Measurements from ENCODE around the gene PPCDC.
"Not testable (repeated sequence)": the region's sequence is repeated elsewhere in the genome, so short reads cannot be mapped to it uniquely, and the experiment has no call there.

Gene PPCDC

DNA sequence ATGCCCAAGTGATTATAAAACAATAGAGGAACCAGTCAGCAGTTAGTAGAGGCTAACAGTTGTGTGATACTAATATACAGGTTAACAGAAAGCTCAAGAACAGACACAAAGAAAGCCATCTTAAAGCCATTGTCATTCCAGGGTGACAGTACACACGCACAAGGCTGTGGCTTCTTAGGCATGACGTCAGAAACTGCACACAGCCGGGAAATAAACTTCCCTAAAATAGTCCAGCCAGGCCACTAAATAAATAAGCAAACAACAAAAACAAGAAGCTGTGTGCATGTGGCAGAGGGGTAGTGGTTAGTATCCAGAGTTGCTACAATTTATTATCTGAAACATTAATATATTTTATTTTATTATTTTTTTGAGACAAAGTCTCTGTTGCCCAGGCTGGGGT, 49.8 kb downstream of the PPCDC start:
- Histone ChIP-seq H3K4me2 (ENCODE audit: low read length) (no peak overlapping the region), H3K4me1 (ENCODE audit: control insufficient read depth, insufficient read depth, low read length) (no peaks in the 10 kb centered on the region), H3K9ac (ENCODE audit: low read depth, low read length) (no peak overlapping the region), H3K9me3 (replicated peaks; ENCODE audit: low read length) (peaks cover 11% of the 10 kb centered on the region), H3K27me3 (ENCODE audit: control insufficient read depth, insufficient read depth, low read length) (peaks cover 9% of the 10 kb centered on the region), H3K4me3 (ENCODE audit: low read length) (no peak overlapping the region), H3K36me3 (ENCODE audit: insufficient read depth, low read length) (no peaks in the 10 kb centered on the region)

DNA sequence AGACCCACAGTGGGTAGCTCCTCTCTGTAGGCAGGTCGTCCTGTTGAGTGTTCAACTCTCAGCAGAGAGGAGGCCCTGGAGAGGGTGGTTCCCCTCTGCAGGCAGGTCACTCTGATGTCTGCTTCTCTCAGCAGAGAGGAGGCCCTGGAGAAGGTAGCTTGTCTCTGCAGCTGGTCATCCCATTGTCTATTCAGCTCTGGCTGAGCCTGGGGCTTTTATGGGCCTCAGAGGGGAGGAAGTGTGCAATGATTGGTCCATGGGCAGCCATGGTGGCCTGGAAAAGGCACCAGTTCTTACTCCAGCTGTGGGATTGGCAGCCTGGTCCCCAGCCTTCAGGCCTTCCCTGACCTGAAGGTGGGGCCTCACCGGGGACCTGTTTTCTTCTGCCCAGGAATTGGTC, 52.9 kb downstream of the PPCDC start:
- peaks cover 11% of the 10 kb centered on the region for H3K27me3 ChIP-seq (ENCODE audit: control insufficient read depth, insufficient read depth, low read length)
- no peak overlapping the region for H3K4me3 ChIP-seq (ENCODE audit: low read length)
- H3K4me1 ChIP-seq (ENCODE audit: control insufficient read depth, insufficient read depth, low read length): no peaks in the 10 kb centered on the region
- no peak overlapping the region for H3K4me2 ChIP-seq (ENCODE audit: low read length)
- H3K9me3 ChIP-seq (replicated peaks; ENCODE audit: low read length): peaks cover 11% of the 10 kb centered on the region
- no peaks in the 10 kb centered on the region for H3K36me3 ChIP-seq (ENCODE audit: insufficient read depth, low read length)
- H3K9ac ChIP-seq (ENCODE audit: low read depth, low read length): no peak overlapping the region

DNA sequence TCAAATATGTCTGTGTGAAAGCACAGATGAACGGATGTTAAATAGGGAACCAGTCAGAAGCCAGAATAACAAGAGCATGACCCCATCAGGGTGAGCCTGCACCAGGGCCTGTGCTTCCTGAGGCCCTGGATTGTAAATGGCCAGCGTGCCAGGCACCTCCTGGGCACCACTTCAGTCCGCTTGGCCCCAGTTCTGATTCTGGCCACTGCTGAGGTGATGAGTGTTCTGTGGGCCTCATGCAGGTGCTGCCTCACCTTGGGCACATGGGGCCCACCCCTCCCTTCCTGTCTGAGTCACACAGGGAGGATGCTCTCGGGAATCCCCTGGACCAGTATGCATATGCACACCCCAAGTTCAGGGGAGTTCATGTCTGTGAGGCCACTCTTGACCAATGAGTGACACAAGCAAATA, 54.2 kb downstream of the PPCDC start:
- not testable (repeated sequence) for H3K36me3 ChIP-seq (ENCODE audit: insufficient read depth, low read length); H3K27me3 ChIP-seq (ENCODE audit: control insufficient read depth, insufficient read depth, low read length); H3K9ac ChIP-seq (ENCODE audit: low read depth, low read length); H3K4me3 ChIP-seq (ENCODE audit: low read length); H3K4me2 ChIP-seq (ENCODE audit: low read length); H3K4me1 ChIP-seq (ENCODE audit: control insufficient read depth, insufficient read depth, low read length)
- H3K9me3 ChIP-seq (replicated peaks; ENCODE audit: low read length): peaks cover 11% of the 10 kb centered on the region

DNA sequence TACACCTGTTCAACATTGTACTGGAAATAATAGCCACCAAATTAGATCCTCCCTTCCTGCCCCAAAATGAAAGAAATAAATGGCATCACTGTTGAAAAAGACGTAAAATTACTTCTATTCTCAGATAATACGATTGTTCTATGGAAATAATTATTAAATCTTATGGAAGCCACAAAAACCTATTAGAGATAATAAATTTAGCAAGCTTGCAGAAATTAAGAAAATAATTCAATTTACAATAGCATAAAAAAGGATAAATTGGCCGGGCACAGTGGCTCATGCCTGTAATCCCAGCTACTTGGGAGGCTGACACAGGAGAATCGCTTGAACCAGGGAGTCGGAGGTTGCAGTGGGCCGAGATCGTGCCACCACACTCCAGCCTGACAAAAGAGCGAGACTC, 57.8 kb downstream of the PPCDC start:
- Histone ChIP-seq H3K4me1 (ENCODE audit: control insufficient read depth, insufficient read depth, low read length) (no peaks in the 10 kb centered on the region), H3K36me3 (ENCODE audit: insufficient read depth, low read length) (no peaks in the 10 kb centered on the region), H3K4me3 (ENCODE audit: low read length) (no peak overlapping the region), H3K9ac (ENCODE audit: low read depth, low read length) (no peak overlapping the region), H3K9me3 (replicated peaks; ENCODE audit: low read length) (peaks cover 3% of the 10 kb centered on the region), H3K27me3 (ENCODE audit: control insufficient read depth, insufficient read depth, low read length) (peaks cover 16% of the 10 kb centered on the region), H3K4me2 (ENCODE audit: low read length) (no peak overlapping the region)

DNA sequence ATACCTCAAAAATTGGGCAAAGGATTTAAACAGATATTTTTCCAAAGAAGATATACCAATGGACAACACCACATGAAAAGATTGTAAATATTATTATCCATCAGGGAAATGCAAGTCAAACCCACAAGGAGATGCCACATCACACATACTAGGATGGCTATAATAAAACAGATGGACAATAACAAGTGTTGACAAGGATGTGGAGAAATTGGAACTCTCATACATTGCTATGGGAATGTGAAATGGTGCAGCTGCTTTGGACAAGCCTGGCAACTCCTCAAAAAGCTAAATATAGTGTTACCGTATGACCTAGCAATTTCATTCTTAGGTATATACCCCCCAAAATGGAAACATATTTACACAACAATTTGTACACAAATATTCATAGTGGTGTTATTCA, 59.3 kb downstream of the PPCDC start:
- Histone ChIP-seq H3K4me2 (ENCODE audit: low read length) (no peak overlapping the region), H3K4me1 (ENCODE audit: control insufficient read depth, insufficient read depth, low read length) (no peaks in the 10 kb centered on the region), H3K9me3 (replicated peaks; ENCODE audit: low read length) (no peaks in the 10 kb centered on the region), H3K4me3 (ENCODE audit: low read length) (no peak overlapping the region), H3K27me3 (ENCODE audit: control insufficient read depth, insufficient read depth, low read length) (peaks cover 16% of the 10 kb centered on the region), H3K36me3 (ENCODE audit: insufficient read depth, low read length) (no peaks in the 10 kb centered on the region), H3K9ac (ENCODE audit: low read depth, low read length) (no peak overlapping the region)

DNA sequence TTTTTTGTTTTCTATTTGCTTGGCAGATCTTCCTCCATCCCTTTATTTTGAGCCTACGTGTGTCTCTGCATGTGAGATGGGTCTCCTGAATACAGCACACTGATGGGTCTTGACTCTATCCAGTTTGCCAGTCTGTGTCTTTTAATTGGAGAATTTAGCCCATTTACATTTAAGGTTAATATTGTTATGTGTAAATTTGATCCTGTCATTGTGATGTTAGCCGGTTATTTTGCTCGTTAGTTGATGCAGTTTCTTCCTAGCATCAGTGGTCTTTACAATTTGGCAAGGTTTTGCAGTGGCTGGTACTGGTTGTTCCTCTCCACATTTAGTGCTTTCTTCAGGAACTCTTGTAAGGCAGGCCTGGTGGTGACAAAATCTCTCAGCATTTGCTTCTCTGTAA, 62.3 kb downstream of the PPCDC start:
- H3K9me3 ChIP-seq (replicated peaks; ENCODE audit: low read length); H3K9ac ChIP-seq (ENCODE audit: low read depth, low read length); H3K4me2 ChIP-seq (ENCODE audit: low read length); H3K36me3 ChIP-seq (ENCODE audit: insufficient read depth, low read length); H3K4me1 ChIP-seq (ENCODE audit: control insufficient read depth, insufficient read depth, low read length); H3K4me3 ChIP-seq (ENCODE audit: low read length): not testable (repeated sequence)
- H3K27me3 ChIP-seq (ENCODE audit: control insufficient read depth, insufficient read depth, low read length): peaks cover 11% of the 10 kb centered on the region

DNA sequence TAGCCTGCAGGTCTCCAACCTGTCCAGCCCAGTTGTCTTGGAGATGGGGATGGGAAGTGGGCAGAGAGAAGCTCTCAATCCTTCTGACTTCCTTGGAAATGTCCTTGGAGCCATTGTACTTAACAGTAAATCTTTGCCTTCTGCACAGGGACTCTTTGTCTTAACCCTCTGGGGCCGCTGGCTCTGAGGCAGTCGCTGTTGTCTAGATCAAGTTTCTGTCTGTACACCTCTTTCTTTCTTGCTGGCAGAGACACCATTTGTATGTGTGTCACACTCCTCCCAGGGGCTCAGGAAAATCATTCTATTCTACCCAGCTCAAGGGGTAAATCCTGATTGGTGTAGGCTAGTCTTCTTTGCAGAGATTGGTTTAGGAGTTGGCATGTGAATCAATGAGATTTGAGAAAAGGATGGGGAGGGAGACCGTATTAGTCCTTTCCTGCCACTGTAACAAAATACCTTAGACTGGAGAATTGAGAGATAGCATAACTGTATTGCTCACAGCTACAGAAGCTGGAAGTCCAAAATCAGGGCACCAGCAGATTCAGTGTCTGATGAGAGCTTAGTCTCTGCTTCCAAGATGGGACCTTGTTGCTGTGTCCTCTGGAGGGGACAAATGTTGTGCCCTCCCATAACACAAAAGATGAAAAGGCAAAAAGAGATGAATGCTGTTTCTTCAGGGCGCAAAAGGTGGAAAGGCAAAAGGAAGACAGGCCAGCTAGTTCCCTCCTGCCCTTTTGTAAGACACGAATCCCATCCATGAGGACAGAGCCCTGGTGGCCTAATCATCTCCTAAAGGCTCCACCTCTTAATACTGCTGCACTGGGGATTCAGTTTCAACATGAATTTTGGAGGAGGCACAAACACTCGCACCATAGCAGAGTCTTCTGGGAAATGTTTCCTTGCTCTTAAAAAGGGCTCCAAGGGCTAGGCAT, 66.3 kb downstream of the PPCDC start:
- Histone ChIP-seq H3K4me2 (ENCODE audit: low read length) (no peak overlapping the region), H3K4me3 (ENCODE audit: low read length) (no peak overlapping the region), H3K27me3 (ENCODE audit: control insufficient read depth, insufficient read depth, low read length) (no peaks in the 10 kb centered on the region), H3K9ac (ENCODE audit: low read depth, low read length) (no peak overlapping the region), H3K9me3 (replicated peaks; ENCODE audit: low read length) (no peaks in the 10 kb centered on the region), H3K4me1 (ENCODE audit: control insufficient read depth, insufficient read depth, low read length) (no peaks in the 10 kb centered on the region), H3K36me3 (ENCODE audit: insufficient read depth, low read length) (no peaks in the 10 kb centered on the region)

DNA sequence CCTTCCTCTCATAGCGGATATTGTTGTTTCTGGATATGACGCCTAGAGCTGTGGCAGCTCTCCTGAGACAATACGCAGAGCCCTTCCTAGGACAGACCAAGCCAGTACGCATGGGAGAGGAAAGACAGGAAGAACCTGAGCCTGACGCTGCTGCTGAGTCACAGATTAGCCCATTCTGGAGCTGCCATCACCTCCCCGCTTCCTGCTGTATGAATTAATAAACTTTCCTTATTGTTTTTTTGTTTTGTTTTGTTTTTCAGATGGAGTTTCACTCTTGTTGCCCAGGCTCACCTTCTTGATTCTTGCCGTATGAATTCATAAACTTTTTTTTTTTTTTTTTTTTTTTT, 67.0 kb downstream of the PPCDC start:
- no peaks in the 10 kb centered on the region for H3K9me3 ChIP-seq (replicated peaks; ENCODE audit: low read length)
- no peaks in the 10 kb centered on the region for H3K36me3 ChIP-seq (ENCODE audit: insufficient read depth, low read length)
- no peak overlapping the region for H3K4me2 ChIP-seq (ENCODE audit: low read length)
- no peak overlapping the region for H3K9ac ChIP-seq (ENCODE audit: low read depth, low read length)
- no peaks in the 10 kb centered on the region for H3K27me3 ChIP-seq (ENCODE audit: control insufficient read depth, insufficient read depth, low read length)
- no peaks in the 10 kb centered on the region for H3K4me1 ChIP-seq (ENCODE audit: control insufficient read depth, insufficient read depth, low read length)
- H3K4me3 ChIP-seq (ENCODE audit: low read length): no peak overlapping the region

DNA sequence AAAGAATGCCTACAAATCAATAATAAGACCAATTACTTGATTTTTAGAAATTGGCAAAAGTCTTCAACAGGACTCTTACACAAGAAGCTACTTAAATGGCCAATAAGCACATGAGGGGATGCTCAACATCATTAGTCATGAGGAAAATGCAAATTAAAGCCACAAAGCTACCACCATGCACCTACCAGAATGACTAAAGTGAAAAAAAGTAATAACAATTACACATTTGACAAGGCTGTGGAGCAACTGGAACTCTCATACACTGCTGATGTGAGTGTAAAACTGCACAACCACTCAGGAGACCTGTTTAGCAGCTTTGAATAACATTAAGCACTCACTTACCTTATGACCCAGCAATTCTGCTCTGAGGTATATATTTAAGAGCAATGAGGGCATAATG, 68.4 kb downstream of the PPCDC start:
- Histone ChIP-seq H3K9me3 (replicated peaks; ENCODE audit: low read length) (no peaks in the 10 kb centered on the region), H3K27me3 (ENCODE audit: control insufficient read depth, insufficient read depth, low read length) (no peaks in the 10 kb centered on the region), H3K4me1 (ENCODE audit: control insufficient read depth, insufficient read depth, low read length) (no peaks in the 10 kb centered on the region), H3K4me3 (ENCODE audit: low read length) (no peak overlapping the region), H3K36me3 (ENCODE audit: insufficient read depth, low read length) (no peaks in the 10 kb centered on the region), H3K4me2 (ENCODE audit: low read length) (no peak overlapping the region), H3K9ac (ENCODE audit: low read depth, low read length) (no peak overlapping the region)

DNA sequence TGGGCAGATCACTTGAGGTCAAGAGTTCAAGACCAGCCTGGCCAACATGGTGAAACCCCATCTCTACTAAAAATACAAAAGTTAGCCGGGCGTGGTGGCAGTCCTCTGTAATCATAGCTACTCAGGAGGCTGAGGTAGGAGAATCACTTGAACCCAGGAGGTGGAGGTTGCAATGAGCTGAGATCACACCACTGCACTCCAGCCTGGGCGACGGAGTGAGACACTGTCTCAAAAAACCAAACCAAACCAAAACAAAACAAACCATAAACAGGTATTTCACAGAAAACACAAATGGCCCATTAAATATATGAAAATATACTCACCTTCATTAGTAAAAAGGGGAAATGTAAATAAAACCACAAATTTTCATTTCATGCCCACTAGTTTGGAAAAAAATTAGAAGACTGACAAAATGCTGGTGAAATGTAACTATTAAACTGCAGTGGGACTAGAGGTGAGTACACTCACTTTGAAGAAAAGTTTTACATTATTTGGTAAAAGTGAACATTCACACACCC, 71.6 kb downstream of the PPCDC start:
- H3K27me3 ChIP-seq (ENCODE audit: control insufficient read depth, insufficient read depth, low read length); H3K4me2 ChIP-seq (ENCODE audit: low read length); H3K9ac ChIP-seq (ENCODE audit: low read depth, low read length); H3K36me3 ChIP-seq (ENCODE audit: insufficient read depth, low read length); H3K4me3 ChIP-seq (ENCODE audit: low read length); H3K9me3 ChIP-seq (replicated peaks; ENCODE audit: low read length); H3K4me1 ChIP-seq (ENCODE audit: control insufficient read depth, insufficient read depth, low read length): not testable (repeated sequence)

DNA sequence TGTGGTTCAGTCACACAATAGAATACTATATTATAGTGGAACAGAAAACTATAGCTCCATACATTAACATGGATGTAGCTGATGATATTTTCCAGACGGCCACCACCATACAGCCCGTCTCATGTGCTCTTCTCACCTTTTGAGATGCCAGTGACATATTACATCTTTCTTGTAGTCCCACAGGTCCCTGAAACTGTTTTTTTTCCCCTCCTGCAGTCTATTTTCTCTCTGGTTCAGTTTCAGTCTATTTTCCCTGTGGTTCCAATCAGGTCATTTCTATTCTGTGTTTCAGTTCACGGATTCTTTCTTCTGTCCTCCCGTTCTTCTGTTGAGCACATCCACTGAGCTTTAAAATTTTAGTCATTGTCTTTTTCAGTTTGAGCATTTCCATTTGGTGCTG, 72.2 kb downstream of the PPCDC start:
- Histone ChIP-seq H3K9me3 (replicated peaks; ENCODE audit: low read length) (no peaks in the 10 kb centered on the region), H3K4me3 (ENCODE audit: low read length) (no peak overlapping the region), H3K27me3 (ENCODE audit: control insufficient read depth, insufficient read depth, low read length) (peaks cover 4% of the 10 kb centered on the region), H3K36me3 (ENCODE audit: insufficient read depth, low read length) (no peaks in the 10 kb centered on the region), H3K9ac (ENCODE audit: low read depth, low read length) (no peak overlapping the region), H3K4me1 (ENCODE audit: control insufficient read depth, insufficient read depth, low read length) (no peaks in the 10 kb centered on the region), H3K4me2 (ENCODE audit: low read length) (no peak overlapping the region)

DNA sequence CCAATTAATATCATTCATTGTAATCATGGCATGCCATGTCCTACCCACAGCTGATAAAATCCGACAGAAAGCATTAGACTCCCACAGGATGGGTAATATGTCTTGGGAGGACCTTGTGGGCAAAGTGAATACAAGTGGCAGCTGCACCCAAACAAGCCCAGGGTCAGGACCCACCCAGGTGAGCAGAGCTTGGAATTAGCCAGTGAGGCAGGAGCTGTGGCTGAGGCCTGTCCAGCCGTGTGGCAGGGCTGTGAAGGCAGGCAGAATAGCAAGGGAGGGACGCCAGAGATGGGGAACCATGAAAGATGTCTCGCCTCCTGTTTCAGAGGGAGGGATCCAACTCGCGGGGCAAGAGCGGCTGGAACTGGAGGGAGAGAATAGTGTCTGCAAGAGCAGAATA, 74.5 kb downstream of the PPCDC start:
- Histone ChIP-seq H3K36me3 (ENCODE audit: insufficient read depth, low read length) (no peaks in the 10 kb centered on the region), H3K9me3 (replicated peaks; ENCODE audit: low read length) (no peaks in the 10 kb centered on the region)

More for the DNA sequence above, 74.5 kb downstream of the PPCDC start:
- no peaks in the 10 kb centered on the region for H3K4me1 ChIP-seq (ENCODE audit: control insufficient read depth, insufficient read depth, low read length)
- no peak overlapping the region for H3K9ac ChIP-seq (ENCODE audit: low read depth, low read length)
- H3K4me2 ChIP-seq (ENCODE audit: low read length): no peak overlapping the region
- no peak overlapping the region for H3K4me3 ChIP-seq (ENCODE audit: low read length)
- H3K27me3 ChIP-seq (ENCODE audit: control insufficient read depth, insufficient read depth, low read length): peaks cover 4% of the 10 kb centered on the region

Measured in skeletal muscle satellite cell (primary cell).